DMS53 (cell line): ENCODE results near the gene TNS1.
A peak's percentile ranks its signal among the peaks of the same experiment; 100 is the strongest.

Experiments used
- DNase-seq: peaks from one replicate; lab custom pipeline; 2025; lab: John Stamatoyannopoulos, UW

The TNS1 gene

DNA sequence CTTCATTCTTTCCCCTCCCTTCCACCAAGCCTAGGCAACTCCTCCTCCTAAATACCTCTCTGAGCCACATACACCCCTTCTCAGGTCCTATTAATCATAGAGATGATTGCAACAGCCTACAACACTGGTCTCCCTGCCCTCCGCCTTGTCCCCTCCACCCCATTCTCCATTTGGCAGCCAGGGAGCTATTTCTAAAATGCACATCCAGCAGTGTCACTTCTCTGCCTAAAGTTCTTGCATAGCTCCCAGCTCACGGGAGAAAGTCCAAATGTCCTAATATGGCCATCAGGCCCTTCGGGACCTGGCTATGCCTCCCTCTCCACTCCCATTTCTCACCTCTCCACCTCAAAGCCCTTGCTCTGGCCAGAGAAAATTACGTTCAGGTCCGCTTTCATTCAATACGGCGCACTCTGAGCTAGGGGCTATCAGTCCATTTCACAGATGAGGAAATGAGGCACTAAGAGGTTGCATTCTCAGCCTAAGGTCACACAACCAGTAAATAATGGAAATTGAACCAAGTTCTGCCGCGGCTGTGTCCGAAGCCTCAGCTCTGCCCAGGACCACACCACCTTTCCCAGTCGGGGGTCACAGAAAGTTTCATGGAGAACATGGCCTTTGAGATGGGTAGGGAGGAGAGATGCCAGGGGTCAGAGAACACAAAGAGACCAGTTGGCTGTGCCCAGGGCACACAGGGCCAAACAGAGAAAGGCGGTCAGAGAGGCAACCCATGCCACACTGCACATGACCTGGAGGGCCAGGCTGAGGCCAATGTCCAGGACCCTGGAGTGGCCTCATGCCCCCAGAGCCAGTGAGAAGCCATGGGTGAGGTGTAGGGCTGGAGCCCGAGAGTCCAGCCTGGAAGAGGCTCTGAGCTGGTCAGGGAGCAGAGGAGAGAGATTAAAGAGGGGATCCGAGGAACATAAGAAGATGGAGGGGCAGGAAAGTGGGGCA is 72.8 kb downstream of the TNS1 start:
- no peak for DNase-seq

DNA sequence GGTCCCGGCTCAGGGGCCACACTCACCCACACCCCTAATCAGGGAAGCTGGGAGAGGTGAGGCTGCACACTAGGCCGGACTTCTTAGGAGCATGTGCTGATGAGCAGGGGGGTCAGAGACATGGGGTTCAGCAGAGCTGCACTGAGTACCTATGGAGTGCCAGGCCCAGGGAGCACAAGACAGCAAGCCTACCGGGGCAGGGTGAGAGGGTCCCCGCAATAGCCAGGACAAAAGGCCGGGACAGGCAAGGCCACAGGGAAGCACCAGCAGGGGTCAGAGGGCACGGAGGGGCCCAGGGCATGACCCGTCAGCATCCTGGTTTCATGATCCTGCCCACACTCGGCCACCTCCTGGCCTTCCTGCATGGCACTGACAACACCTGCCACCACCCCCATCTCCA is 73.5 kb downstream of the TNS1 start:
- peak; percentile 54 for DNase-seq

DNA sequence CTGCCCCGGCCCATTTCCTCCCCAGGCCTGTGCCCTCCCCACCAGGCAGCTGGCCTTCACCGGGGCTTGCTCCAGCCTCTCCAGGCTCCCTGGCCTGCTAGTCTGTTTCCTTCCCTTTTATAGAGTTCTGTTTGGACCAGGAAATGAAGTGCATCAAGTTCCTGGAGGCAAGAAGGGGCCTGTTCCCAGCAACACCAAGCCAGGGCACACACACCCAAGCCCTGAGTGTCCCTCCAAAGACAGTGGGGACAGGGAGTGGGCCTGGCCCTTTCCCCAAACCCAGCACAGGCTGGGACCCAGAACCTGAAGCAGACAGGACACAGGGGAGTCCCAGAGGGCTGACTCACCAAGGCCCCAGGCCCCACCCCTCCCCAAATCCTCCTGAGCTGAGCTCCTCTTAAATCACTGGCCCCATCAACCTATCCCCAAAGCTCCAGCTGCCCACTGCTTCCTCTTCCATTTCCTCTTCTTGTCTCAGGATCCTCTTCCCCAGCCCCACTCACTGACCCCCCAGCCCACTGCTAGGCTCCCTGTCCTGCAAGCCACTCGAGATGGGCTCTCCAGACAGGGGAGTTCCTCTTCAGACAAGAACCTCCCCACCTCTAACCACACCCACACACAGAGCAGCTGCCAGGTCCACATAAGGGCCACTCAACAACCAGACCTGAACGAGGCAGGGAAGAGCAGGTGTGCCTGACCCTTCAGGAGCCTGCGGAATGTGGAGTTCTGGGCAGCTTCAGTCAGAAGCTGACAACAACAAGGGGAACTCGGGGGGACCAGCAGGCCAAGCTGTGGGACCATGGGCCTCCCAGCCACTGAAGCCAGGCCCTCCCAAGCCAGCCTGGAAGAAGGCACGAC is 74.2 kb downstream of the TNS1 start:
- peak; percentile 96 for DNase-seq

DNA sequence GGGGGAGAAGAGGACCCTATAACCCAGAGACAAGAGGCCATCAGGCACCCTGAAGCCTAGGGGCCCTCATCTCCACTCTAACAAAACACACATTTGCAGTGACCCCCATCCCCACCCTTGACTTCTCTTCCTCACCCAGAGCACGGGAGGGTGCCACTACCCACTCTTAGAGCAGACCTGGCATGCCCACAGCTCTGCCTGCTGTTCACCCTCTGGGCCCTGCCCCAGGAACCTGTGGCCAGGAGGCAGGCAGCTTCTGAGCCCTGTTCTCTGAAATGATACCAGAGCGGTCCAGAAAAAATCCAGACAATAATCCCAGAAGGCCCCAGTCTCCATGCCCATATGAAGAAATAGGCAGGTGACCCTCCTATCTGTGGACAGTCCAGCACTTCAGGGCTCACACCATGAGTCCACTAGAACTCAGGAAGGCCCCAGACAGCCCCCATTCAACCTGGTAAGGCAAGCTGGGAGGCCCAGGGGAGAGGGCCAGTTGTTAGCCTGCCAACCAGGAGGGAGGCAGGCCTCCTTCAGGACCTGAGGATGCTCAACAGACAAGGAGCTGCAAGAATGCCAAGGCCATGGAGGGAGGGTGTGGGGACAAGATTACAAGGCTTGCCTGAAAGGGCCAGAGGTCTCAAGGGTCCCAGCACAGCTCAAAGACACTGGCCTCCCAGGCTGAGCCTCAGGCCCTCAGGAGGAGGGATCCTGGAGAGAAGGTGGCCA is 75.0 kb downstream of the TNS1 start:
- no peak for DNase-seq

DNA sequence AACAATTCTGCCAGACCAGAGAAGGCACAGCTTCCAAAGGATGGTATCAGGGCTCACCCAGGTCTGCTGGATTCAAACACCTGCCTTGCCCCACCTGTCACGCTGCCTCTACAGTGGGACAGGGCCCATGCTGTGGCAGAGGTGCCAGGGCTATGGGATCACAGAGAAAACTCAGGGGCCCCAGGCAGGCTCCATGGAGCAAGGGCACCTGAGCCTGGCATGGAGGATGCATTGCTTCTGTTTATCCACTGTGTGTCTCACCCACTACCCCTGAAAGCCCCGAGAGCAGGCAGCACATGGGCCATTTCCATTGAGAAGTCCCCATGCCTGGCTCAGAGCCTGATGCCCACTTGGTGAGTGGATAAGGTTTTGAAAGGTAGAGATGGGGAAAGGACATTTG is 76.0 kb downstream of the TNS1 start:
- DNase-seq, result no peak

DNA sequence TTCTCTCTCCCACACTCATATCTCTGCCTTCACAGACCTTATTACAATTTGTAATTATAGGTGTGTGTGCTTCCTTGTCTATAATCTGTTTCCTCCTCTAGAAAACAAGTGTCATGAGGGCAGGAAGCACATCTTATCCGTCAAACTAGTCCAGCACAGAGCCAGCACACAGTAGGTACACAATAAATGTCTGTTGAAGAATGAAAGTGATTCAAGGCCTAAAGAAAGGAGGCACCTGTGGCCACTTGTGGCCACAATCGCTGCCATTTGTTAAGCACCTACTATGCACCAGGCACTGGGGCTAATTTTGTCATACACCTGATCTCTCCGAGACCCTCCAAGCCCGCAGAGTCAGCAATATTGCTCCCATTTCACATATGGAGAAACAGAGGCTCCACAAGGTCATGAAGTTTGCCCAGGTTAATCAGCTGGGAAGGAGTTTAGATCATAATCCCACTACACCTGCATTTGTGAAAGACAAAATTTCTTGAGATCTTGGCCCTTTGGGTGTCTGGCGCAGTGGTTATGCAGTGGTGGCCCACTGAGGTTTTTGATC is 78.4 kb downstream of the TNS1 start:
- DNase-seq, result no peak

DNA sequence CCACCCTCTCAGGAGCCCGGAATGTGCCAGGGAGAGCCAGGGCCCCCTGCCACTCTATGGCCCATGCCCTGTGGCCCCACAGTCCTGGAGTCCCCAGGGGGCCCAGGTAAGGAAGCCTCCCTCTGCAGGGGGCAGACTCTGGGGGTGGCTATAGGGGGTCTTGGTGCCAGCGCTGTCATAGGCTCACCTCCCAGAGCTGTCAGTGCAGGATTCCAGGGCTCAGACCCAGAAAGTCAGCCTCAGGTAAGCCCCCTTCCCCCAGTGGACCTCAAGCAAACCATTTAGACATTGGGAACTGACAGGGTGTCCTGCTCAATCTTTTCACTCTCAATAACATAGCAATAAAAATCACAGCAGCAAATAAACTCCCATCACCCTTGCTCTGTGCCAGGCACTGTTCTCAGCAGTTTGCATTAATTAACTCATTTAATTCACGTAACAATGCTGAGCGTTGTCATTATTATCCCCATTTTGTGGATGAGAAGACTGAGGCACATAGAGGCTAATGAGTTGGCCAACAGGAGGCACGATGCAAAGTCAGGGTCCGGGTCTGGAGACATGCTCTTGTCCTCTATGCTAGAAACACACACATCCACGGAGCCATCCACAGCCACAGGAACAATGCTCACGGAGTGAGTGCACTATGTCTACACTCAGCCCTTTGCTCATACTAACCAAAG is 79.6 kb downstream of the TNS1 start:
- no peak for DNase-seq

DNA sequence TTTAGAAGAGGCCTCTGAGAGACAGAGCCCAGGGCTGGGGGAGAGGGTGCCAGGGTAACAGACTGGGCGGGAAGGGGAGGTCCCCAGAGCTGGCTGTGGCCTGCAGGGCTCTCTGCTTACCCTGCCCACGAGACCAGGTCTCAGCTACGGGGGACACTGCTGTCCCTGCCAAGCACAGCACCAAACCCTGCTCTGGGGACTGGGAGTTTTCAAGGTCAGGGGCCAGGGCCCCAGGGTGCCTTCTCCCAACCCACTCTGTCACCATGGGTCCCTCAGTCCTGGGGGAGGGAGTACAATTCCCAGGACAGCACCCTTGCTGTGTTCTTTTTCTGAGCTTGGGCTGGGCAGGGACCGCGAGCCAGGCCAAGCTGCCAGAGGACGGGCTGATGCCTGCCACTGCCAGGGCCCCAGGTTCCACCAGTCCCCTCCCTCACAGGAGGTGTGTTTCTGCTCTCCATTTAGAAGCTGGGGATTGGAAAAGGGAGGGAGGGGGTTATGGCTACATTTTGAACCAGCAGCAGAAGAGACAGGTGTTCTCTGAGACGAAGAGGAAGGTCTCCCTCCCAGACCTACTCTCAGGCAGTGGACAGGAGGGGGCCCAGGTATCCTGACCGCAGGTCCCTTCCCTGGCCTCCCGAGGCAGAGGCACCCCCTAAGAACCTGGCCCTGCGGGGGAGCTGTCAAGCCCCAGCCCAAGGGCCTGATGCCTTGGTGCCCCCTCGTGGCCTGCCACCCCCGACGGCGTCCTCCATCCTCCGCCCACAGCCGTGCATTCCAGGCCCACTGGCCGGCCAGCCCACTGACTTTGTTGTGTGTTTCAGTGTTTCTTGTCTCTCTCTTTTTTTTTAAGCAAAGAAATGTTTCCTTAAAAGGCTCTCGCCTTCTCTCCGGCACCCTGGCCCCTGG is 80.4 kb downstream of the TNS1 start:
- no peak for DNase-seq

DNA sequence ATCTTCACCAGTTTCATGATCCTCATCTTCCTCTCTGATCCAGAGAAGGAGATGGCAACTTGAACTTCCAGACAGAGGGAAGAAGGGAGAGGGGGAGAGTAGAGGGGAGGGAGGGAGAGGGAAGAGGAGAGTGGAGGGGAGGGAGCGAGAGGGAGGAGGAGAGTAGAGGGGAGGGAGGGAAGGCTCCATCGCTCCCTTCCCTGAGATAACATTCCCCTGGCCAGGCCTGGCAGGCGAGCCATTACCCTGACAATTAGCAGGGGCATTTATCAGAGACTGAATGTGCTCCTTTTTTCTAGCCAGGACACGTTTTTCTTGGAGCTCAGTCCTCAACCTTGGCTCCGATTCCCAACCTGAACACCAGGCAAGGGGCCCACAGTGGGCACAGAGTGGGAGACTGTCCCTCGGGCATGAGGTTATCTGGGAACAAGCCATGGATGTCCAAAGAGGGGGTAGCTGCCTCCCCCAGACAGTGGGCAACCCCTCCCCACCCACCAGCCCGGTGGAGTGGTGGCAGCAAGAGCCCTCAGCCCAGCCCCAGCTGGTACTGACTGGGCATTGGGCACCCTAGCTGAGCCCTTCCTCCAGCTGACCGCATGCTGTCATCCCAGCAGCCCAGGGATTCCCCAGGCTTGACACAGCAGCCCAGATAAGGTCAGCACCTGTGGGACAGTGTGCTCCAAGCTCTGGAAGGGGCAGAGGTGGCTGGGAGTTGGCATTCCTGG is 81.8 kb downstream of the TNS1 start:
- no peak for DNase-seq

DNA sequence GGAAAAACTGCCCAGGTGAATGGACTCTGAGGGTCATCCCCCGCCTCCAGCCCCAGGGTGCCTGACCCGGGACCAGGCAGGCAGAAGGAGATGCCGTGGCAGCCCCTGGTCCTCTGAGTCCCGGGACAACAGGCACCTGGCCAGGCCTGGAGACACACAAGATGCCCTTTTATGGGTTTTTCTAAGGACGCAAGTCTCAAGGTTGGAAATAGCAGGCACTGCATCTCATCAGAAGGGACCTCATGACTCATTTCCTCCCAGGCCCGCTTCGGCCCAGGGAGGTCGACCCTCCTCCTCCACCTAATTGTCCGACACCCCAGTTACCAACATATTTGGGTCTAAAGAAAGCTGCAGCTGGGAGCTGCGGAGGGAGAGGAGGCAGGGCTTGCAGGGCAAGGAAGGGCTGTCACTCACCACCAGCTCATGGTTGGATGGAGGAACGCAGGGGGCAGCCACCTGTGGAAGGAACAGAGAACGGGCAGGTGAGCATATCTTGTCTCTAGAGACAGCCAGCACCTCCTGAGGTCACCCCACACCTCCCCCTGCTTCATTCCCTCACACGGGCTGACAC is 82.9 kb downstream of the TNS1 start:
- no peak for DNase-seq

DNA sequence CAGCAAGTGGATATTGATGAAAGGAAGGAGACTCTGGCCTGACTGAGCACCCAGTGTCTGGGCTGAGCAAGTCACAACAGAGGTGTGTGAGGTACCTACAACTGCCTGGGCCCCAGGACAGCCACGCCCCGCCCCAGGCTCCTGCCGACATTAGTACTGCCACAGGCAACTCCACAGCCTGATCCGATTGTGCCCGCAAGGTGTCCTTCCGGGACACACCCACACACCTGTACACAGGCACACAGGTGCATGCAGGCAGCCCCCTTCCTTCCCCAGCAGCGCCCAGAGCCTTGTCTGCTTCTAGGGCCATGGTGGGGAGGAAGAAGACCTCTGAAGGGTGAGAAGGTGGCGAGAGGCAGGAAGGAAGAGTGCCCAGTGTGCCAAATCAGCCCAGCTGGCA is 83.6 kb downstream of the TNS1 start:
- DNase-seq, result no peak

DNA sequence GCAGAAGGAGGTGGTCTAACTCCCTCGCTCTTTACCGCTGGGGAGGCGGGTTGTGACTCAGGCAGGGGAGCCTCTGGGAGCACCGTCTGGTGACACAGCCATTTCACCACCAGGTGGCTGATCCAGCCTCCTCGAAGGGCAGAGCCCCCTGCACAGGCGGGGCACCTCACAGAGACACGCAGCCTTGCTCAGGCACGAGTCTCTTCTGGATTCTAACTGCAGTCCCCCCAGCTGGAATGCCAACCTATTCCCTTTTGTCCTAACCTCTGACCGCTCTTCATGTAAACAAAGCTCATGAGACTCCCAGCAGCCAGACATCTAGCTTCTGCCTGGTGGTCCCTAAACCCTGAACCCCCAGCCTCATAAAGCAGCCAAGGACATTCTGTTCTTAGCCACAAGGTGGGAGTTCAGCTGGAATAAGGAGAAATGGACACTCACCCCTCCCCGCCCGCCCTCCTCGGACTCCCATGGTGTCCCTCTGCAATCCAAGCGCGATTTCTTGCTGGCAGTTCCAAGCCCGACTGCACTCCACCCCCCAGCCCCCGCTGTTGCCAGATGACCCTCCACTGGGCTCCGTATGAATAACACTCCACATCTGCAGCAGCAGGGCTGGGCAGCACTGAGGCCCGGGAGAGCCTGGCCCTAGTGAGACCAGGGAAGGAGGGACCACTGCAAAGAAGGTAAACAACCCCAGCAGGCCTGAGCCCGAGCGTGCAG is 84.3 kb downstream of the TNS1 start:
- no peak for DNase-seq

DNA sequence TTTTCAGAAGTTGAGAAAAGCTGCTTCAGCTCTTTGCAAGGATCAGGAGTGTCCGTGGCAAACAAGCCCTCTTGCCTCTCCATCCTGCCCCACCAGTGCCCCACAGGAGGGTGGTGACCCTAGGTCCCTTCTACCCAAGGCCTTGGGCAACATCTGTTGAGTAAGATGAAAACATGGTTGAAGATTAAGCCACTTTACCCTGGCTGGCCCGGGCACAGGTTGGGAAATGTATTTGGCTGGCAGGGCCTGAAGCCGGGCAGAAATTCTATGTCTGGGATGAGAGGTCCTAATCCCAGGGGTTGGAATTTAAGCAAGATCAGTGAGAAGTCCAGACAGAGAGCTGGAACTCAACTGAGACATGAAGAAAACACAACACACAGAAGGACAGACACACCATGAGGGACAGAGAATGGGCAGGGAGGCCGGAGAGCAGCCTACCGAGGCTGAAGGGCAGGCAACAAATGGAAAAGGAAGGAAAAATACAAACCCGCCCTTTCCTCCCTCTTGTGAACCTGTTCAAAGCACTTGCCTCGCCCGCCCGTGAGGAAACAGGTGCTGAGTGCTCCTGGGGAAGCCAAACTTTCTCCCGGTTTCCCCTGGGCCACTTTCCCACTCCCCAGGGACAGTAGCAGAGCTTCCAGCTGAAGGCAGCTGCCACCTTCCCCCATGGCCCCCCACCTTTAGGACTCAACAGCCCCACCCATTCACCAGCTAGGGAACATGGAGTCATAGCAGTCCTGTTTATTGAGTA is 86.1 kb downstream of the TNS1 start:
- DNase-seq, result no peak

DNA sequence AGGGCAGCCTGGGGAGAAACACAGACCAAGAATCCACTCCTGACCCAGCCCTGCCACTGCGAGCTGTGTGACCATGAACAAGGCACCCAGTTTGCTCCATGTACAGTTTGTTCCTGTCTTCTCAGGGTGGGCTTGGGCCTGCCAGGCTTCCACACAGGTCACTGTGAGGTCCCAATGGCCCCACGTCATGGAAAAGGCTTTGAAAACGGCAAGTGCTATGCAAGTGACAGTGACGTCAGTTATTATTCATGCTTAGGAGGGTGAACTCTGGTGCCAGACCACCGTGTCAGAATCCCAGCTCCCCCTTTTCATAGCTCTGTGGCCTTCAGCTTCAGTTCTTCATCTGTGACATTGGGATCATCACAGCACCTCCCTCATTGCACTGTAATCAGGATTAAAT is 87.1 kb downstream of the TNS1 start:
- DNase-seq, result no peak

DNA sequence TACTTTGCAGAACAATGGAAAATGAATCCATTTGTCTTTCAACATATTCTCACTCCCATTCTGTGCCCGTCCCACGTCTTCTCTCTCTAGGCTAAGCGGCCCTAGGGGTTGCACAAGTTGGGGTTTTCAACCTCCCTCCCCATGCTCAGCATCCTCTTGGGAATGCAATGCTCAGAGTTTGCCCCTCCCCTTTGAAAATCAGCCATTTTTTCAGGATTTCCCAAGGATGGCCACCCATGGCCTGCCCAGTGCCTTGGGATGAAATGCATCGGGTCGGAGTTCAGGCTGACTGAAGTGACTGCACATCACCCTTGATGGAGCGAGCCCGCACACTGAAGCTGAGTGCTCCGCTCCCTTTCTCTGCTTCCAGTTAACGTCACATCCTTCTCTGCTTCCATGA is 87.9 kb downstream of the TNS1 start:
- no peak for DNase-seq

DNA sequence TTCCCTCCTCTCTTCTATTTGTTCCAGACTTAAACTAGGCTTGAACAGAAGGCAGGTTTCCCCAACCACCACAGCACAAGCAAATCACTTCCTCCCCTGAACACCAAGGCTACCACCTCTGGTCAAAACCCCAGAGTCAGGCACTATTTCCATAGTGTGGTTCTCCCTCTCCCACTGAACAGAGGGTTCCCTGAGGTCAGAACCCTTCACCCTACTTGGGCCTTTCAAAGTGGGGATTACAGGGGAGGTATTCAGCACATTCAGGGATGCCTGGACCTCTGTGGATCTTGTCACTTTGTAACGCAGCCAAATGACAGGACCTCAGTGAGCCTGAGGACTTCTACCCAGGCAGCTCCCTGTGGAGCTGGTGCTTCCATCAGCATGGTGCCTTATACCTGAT is 88.7 kb downstream of the TNS1 start:
- DNase-seq, result no peak

DNA sequence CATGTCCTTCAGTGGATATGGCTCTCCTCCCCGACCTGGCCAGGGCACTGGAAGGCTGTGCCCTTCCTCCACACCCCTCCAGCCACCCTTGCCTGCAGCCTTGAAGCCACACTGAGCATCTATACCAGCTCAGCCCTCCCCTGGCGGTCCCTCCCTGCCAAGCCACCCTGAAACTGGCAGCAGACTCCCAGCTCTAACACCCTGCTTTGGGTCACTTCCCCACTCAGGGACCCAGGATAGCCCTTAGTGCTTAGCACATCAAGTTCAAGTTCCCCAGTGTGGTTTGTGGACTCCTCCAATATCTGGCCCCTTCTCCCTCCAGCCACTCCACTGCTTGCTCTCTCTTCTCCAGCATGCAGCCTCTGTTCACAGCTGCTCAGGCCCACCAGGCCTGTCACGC is 89.4 kb downstream of the TNS1 start:
- DNase-seq, result no peak
